Heart left ventricle (tissue), 16 donors: ENCODE measurements around the gene TMTC2. TPM values are rescaled to one million over a fixed set of nuclear protein-coding genes. Genes with fewer than 3 reads are reported as not detected.

ENCODE experiments used
- ATAC-seq, 4 donors: fragments of 200-7000 bp; cut with Tn5 transposase; one replicate each; pipeline ENCODE4 v1.9.1; 2020 to 2022; ENCODE audit warnings: moderate library complexity in 4 of 4, mild to moderate bottlenecking in 3 of 4, moderate number of reproducible peaks in 1 of 4
- DNase-seq, 5 donors: peaks; one replicate each; pipeline ENCODE4 v3.0.0-alpha.2; 2020
- H3K27ac ChIP-seq, 12 donors: fragments of 200-600 bp; sonication (generic) in 4 of 12; one replicate each; pipeline versions ENCODE4 v1.5.0 to v1.8.0; 2016 to 2022; ENCODE audit warnings: mild to moderate bottlenecking in 2 of 12
- H3K27me3 ChIP-seq, 9 donors: fragments of 200-600 bp; sonication (generic) in 2 of 9; one replicate each; pipeline versions ENCODE4 v1.5.1 to v1.8.0; 2016 to 2022; ENCODE audit warnings: mild to moderate bottlenecking in 3 of 9
- H3K36me3 ChIP-seq, 9 donors: fragments of 200-600 bp; sonication (generic) in 2 of 9; one replicate each; pipeline versions ENCODE4 v1.5.0 to v1.8.0; 2018 to 2022; ENCODE audit warnings: mild to moderate bottlenecking in 2 of 9
- H3K4me1 ChIP-seq, 12 donors: fragments of 200-600 bp; sonication (generic) in 4 of 12; one replicate each; pipeline versions ENCODE4 v1.5.0 to v1.8.0; 2016 to 2022; ENCODE audit warnings: mild to moderate bottlenecking in 3 of 12
- H3K4me3 ChIP-seq, 12 donors: fragments of 200-600 bp; sonication (generic) in 4 of 12; one replicate each; pipeline versions ENCODE4 v1.5.0 to v1.8.0; 2017 to 2022; ENCODE audit warnings: mild to moderate bottlenecking in 9 of 12, moderate library complexity in 4 of 12
- H3K9me3 ChIP-seq, 12 donors: fragments of 200-600 bp; sonication (generic) in 4 of 12; one replicate each; pipeline versions ENCODE4 v1.5.0 to v1.8.0; 2016 to 2022; ENCODE audit warnings: mild to moderate bottlenecking in 1 of 12
- CTCF ChIP-seq, 12 donors: fragments of 200-600 bp; sonication (generic) in 4 of 12; IDR thresholded peaks; one replicate each; pipeline versions ENCODE4 v1.5.0 to v1.8.0; 2018 to 2022; ENCODE audit warnings: antibody characterized with exemption in 12 of 12, mild to moderate bottlenecking in 5 of 12
- POLR2A ChIP-seq, 2 donors: fragments of 450-650 bp; IDR thresholded peaks; one replicate each; pipeline ENCODE4 v1.6.1; 2017; ENCODE audit warnings: antibody characterized with exemption in 2 of 2, mild to moderate bottlenecking in 2 of 2, moderate library complexity in 2 of 2
- WGBS, 4 donors: extraction: QIAGEN DNeasy Blood & Tissue Kit in 2 of 4; methylation state at CpG; one replicate each; pipeline versions ENCODE4 v1.1.5 to v1.1.7; 2013 to 2018; 5-methylcytosine and 5-hydroxymethylcytosine counted together
- intact Hi-C, 10 donors: fragments of 100-400 bp; cut with DNase I; formaldehyde crosslinking; loops; one replicate each; pipeline versions ENCODE4 v1.11.1 to v1.14.2; 2022
- polyA plus RNA-seq, 2 donors: library from polyadenylated mRNA; stranded (reverse); fragments of 200-250 nt; gene quantifications; one replicate each; pipeline ENCODE4 v1.2.3, GENCODE V29; 2013
- total RNA-seq, 9 donors: library from RNA; depleted of rRNA in 2 of 9; stranded (reverse); fragments of >200 nt in 2 of 9; fragmentation: NEBNext Ultra II Directional in 3 of 9; extraction: Animal tissue kit (Norgen Biotek cat#: 25700) in 3 of 9; gene quantifications; one replicate each; pipeline versions ENCODE4 v1.1.0 to v1.2.4, GENCODE V29; 2016 to 2023
- donor health status: ischemic (EF 13 %, LVEDD 7.1; RV severe dilation, severe dysfunction).
- donor health status: healthy with polysubstance abuse.
- donor health status: DM: no; HTN: yes; CAD: no.
- donor health status: DM: no; HTN: no; CAD: no.
- donor health status: ischemic (EF 25% LVEDD 6.9; RV normal size, moderate dysfunction).
- donor health status: ischemic (EF 25% LVEDD 5.7; RV mildly dilated, moderate dysfunction).
- donor health status: healthy.
- donor health status: DM: yes; HTN: yes; CAD: no.
- donor health status: ischemic (EF 35%, LVEDD 5.7; RV mildly dilated, moderate dysfunction).
- donor health status: nonischemic (EF 11% LVEDD 7.7; RV severe dilation, severe dysfunction).
- donor health status: DM: yes; HTN: yes; CAD: no.
- donor health status: PGD.
- donor health status: ischemic (EF 29% LVEDD 5.4; RV normal size, mild dysfunction).
- donor health status: nonischemic (EF 23%, LVEDD 6.1; RV moderate dilation, normal function).

The TMTC2 gene
- total and polyA plus RNA-seq, 11 donors, result 1.1 to 5.7 (median 3.3) TPM

GRCh38 chr12:82749015-82749414 is 62.3 kb downstream of the TMTC2 start:
- Histone ChIP-seq H3K36me3 (no peaks in the 10 kb centered on the region), H3K4me1 (peaks cover 0 to 8% (median 0%) of the 10 kb centered on the region in 12 donors), H3K4me3 (no peak overlapping the region), H3K27ac (no peak overlapping the region), H3K9me3 (no peaks in the 10 kb centered on the region), H3K27me3 (no peaks in the 10 kb centered on the region)
- DNase-seq (no peak), ATAC-seq (no peak)
- TF ChIP-seq CTCF (IDR thresholded peaks at IDR 0.05) (no peak), POLR2A (IDR thresholded peaks at IDR 0.05) (no peak)
- 60 to 71% (median 63%) methylated on average over 4 of the region's 4 CpGs for WGBS, 4 donors
- intact Hi-C loops, result no loop called here

GRCh38 chr12:82754856-82755255 is 68.2 kb downstream of the TMTC2 start:
- H3K27me3 ChIP-seq, result no peaks in the 10 kb centered on the region
- no peak for ATAC-seq
- peaks cover 0 to 13% (median 0%) of the 10 kb centered on the region in 12 donors for H3K4me1 ChIP-seq
- no peaks in the 10 kb centered on the region for H3K36me3 ChIP-seq
- no peak for DNase-seq
- H3K4me3 ChIP-seq, result no peak overlapping the region
- no peaks in the 10 kb centered on the region for H3K9me3 ChIP-seq
- H3K27ac ChIP-seq, result no peak overlapping the region
- intact Hi-C loops, result no loop called here
- TF ChIP-seq POLR2A (IDR thresholded peaks at IDR 0.05), result no peak
- TF ChIP-seq CTCF (IDR thresholded peaks at IDR 0.05), result no peak

DNA sequence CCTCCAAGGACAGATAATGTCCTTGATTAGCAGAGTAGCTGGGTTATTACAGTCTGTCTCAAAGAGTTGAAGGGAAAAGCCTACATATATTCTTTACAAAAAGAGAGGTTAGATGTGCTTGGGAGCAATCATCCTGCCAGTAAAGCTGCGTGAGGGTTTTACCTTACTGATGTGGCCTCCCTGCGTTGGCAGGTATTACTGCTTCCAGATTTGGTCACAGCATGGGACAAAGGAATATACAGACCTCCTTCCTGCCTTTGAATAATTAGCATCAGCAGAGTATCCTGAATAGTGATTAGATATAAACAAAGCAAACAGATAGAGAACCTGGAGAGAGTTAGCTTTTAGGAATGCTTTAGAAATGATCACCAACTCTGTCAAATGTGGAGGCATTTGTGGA is 69.6 kb downstream of the TMTC2 start:
- 67 to 74% (median 73%) methylated on average over 2 of the region's 2 CpGs for WGBS, 4 donors
- H3K27ac ChIP-seq, result no peak overlapping the region
- DNase-seq (no peak), ATAC-seq (no peak)
- H3K9me3 ChIP-seq, result no peaks in the 10 kb centered on the region
- H3K4me3 ChIP-seq, result no peak overlapping the region
- TF ChIP-seq CTCF (IDR thresholded peaks at IDR 0.05) (no peak), POLR2A (IDR thresholded peaks at IDR 0.05) (no peak)
- peaks cover 0 to 13% (median 0%) of the 10 kb centered on the region in 12 donors for H3K4me1 ChIP-seq
- no peaks in the 10 kb centered on the region for H3K27me3 ChIP-seq
- intact Hi-C loops, result no loop called here
- no peaks in the 10 kb centered on the region for H3K36me3 ChIP-seq

GRCh38 chr12:82757059-82757458 is 70.4 kb downstream of the TMTC2 start:
- intact Hi-C loops, result no loop called here
- Histone ChIP-seq H3K4me1 (peaks cover 0 to 13% (median 0%) of the 10 kb centered on the region in 12 donors), H3K9me3 (no peaks in the 10 kb centered on the region), H3K4me3 (no peak overlapping the region), H3K36me3 (no peaks in the 10 kb centered on the region), H3K27me3 (no peaks in the 10 kb centered on the region), H3K27ac (no peak overlapping the region)
- DNase-seq (no peak), ATAC-seq (no peak)
- 54 to 68% (median 59%) methylated on average over 1 of the region's 1 CpG for WGBS, 4 donors
- TF ChIP-seq CTCF (IDR thresholded peaks at IDR 0.05), result no peak
- TF ChIP-seq POLR2A (IDR thresholded peaks at IDR 0.05), result no peak
